ENCODE data around the gene MAFG. TPM values are rescaled to one million over a fixed set of nuclear protein-coding genes. Genes with fewer than 3 reads are reported as not detected.

Gene MAFG
- total RNA-seq, 1 experiment from 2014 or later: 31.4 TPM

DNA sequence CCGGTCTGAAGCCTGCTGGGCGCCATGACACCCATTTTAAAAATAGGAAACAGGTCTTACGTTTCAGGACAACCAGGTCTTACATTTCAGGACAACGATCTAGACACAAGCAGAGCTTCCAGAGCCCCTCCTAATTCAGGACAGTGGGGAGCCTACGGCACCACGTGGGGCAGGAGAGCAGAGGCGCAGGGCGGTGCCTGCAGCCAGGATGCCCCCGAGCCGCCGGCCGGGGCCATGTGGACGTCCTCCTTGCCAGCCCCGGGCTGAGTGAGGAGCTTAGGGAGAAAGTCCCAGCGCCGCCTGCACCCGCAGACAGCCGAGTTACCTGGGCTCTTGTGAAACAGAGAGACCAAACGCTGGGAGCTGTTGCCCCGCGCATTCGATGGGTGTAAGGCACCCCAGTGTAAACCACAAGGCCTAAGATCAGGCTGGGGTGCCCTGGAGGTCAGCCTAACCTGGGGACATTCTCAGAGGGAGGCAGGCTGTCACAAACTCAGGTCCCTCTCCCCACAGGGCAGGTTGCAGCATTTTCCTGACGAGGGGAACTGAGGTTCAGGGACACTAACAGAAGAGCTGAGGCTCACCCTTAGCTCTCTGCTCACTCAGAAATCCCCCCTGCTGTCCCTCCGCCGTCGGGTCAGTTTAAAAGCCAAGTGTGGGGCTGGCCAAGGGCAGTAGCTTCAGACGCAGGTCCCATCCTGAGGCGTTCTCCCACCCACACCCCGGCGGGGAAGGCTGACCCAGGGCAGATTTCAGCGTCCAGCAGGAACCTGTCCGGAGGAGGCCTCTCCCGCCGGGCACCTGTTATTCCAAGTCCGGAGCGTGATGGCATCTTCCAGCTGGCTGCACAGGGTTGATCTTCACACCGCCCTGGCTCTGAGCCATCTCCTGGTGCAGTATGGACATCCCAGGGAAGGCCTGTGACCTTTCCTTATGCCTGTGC lies 35.2 kb upstream of the MAFG start:
- H3K27ac Mint-ChIP-seq: no peak overlapping the region
- H3K36me3 Mint-ChIP-seq (ENCODE audit: insufficient read depth in 1 of 3, low read depth in 3 of 3): no peaks in the 10 kb centered on the region; a peak in 1 of 7 replicates
- Histone ChIP-seq H4K20me1 (ENCODE audit: control insufficient read depth, insufficient read depth, insufficient read length) (no peaks in the 10 kb centered on the region), H2BK120ac (ENCODE audit: low read depth, low read length, poor library complexity, severe bottlenecking) (no peak overlapping the region), H4K91ac (ENCODE audit: insufficient read length, low read depth, low read length) (no peak overlapping the region), H3K18ac (ENCODE audit: insufficient read length, low read depth, low read length) (no peak overlapping the region), H4K8ac (replicated peaks; ENCODE audit: insufficient read length, low read depth, low read length) (no peak overlapping the region), H2AK5ac (ENCODE audit: insufficient read length, low read length) (no peak overlapping the region), H3K14ac (ENCODE audit: insufficient read depth, low read length) (no peak overlapping the region), H2BK5ac (ENCODE audit: insufficient read length, low read length) (no peak overlapping the region), H2BK15ac (ENCODE audit: low read depth, low read length) (no peak overlapping the region), H2AFZ (ENCODE audit: low read length) (no peak overlapping the region), H3K27ac (ENCODE audit: insufficient read length, low read depth, low read length) (no peak overlapping the region), H3K4me2 (ENCODE audit: insufficient read depth, insufficient read length, low read length) (no peak overlapping the region), H3K4me1 (ENCODE audit: insufficient read depth, low read length) (peaks cover 2% of the 10 kb centered on the region; the same call in 1 of the 2 replicates), H2BK12ac (ENCODE audit: insufficient read length, low read depth, low read length) (no peak overlapping the region), H2BK20ac (ENCODE audit: low read depth, low read length, poor library complexity, severe bottlenecking) (no peak overlapping the region), H3K56ac (ENCODE audit: insufficient read length, low read depth, low read length) (no peak overlapping the region), H3K23ac (ENCODE audit: insufficient read length, low read depth, low read length) (no peak overlapping the region), H3K79me1 (ENCODE audit: insufficient read depth, low read depth, low read length, poor library complexity, severe bottlenecking) (no peaks in the 10 kb centered on the region), H3K23me2 (ENCODE audit: insufficient read length, low read depth, low read length, poor library complexity, severe bottlenecking) (peaks cover 3% of the 10 kb centered on the region), H3K9ac (ENCODE audit: extremely low read depth, insufficient read length, low read length) (no peak overlapping the region), H3K27me3 (ENCODE audit: insufficient read depth, low read length) (peaks cover 42% of the 10 kb centered on the region; the same call in 1 of the 2 replicates), H3K79me2 (ENCODE audit: insufficient read depth, low read length) (no peaks in the 10 kb centered on the region), H3K9me3 (ENCODE audit: control insufficient read depth, low read depth, low read length) (no peaks in the 10 kb centered on the region), H3K4ac (ENCODE audit: low read depth, low read length) (no peak overlapping the region), H3T11ph (ENCODE audit: low read length) (no peak overlapping the region), H4K5ac (ENCODE audit: insufficient read length, low read depth, low read length) (no peak overlapping the region)
- peak overlapping the region; percentile 33 to 72; a peak in 4 of 5 replicates for H3K4me3 Mint-ChIP-seq
- no CpG with 5 or more reads among the region's 37 CpGs for WGBS (ENCODE audit: extremely low coverage, insufficient read length, low lambda C conversion rate)
- no peak for DNase-seq
- TF ChIP-seq, protein P1, sequence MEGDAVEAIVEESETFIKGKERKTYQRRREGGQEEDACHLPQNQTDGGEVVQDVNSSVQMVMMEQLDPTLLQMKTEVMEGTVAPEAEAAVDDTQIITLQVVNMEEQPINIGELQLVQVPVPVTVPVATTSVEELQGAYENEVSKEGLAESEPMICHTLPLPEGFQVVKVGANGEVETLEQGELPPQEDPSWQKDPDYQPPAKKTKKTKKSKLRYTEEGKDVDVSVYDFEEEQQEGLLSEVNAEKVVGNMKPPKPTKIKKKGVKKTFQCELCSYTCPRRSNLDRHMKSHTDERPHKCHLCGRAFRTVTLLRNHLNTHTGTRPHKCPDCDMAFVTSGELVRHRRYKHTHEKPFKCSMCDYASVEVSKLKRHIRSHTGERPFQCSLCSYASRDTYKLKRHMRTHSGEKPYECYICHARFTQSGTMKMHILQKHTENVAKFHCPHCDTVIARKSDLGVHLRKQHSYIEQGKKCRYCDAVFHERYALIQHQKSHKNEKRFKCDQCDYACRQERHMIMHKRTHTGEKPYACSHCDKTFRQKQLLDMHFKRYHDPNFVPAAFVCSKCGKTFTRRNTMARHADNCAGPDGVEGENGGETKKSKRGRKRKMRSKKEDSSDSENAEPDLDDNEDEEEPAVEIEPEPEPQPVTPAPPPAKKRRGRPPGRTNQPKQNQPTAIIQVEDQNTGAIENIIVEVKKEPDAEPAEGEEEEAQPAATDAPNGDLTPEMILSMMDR (conservative IDR thresholded peaks at IDR 0.05): no peak
- peaks cover 0 to 4% of the 10 kb centered on the region in 2 experiments; a peak in 1 of 5 replicates for H3K9me3 Mint-ChIP-seq
- H3K27me3 Mint-ChIP-seq (ENCODE audit: low read depth): peaks cover 79% of the 10 kb centered on the region
- peaks cover 11 to 19% of the 10 kb centered on the region in 2 experiments for H3K4me1 Mint-ChIP-seq

Measured in H9 (cell line).